ENCODE measurements around the gene PRUNE2. TPM values are rescaled to one million over a fixed set of nuclear protein-coding genes. Genes with fewer than 3 reads are reported as not detected.

PRUNE2 gene
- total and polyA plus RNA-seq, 4 donors: 1.3 to 4.5 (median 1.6) TPM

- TF ChIP-seq TAF1 (conservative IDR thresholded peaks at IDR 0.05): no peak
- TF ChIP-seq ZBTB33 (IDR thresholded peaks at IDR 0.05): no peak
- no peak for TF ChIP-seq RXRA (IDR thresholded peaks at IDR 0.05)
- TF ChIP-seq FOXA2 (IDR thresholded peaks at IDR 0.05): no peak
- no peak for TF ChIP-seq GABPA (IDR thresholded peaks at IDR 0.05 in 1 of 2, conservative IDR thresholded peaks at IDR 0.05 in 1 of 2)
- no peak for TF ChIP-seq HNF4G (IDR thresholded peaks at IDR 0.05)
- TF ChIP-seq SP1 (IDR thresholded peaks at IDR 0.05): no peak
These were observed 32.1 kb downstream of the PRUNE2 start (continued) for GRCh38 chr9:76873821-76874220.

- no peak for DNase-seq (ENCODE audit: low spot score)
- Histone ChIP-seq H3K9me3 (ENCODE audit: control insufficient read depth in 4 of 4, low read length in 3 of 4) (no peaks in the 10 kb centered on the region), H3K27ac (ENCODE audit: low read depth in 1 of 2, low read length in 2 of 2) (no peak overlapping the region), H3K27me3 (ENCODE audit: control insufficient read depth in 4 of 4, insufficient read depth in 4 of 4, low read length in 3 of 4) (peaks cover 0 to 4% (median 0%) of the 10 kb centered on the region in 4 donors), H3K36me3 (ENCODE audit: control insufficient read depth in 4 of 4, insufficient read depth in 3 of 4, low read depth in 1 of 4, low read length in 3 of 4) (no peaks in the 10 kb centered on the region), H3K4me3 (ENCODE audit: low read depth in 1 of 3, low read length in 3 of 3) (no peak overlapping the region), H3K9ac (ENCODE audit: low read depth in 1 of 2, low read length in 2 of 2) (no peak overlapping the region), H3K4me1 (ENCODE audit: control insufficient read depth in 4 of 4, insufficient read depth in 4 of 4, low read length in 3 of 4) (no peaks in the 10 kb centered on the region)
- 52% methylated on average over 13 of the region's 13 CpGs for WGBS
- no peak for TF ChIP-seq REST (IDR thresholded peaks at IDR 0.05)
- no peak for TF ChIP-seq ZBTB33 (IDR thresholded peaks at IDR 0.05)
- no peak for TF ChIP-seq FOXA1 (IDR thresholded peaks at IDR 0.05)
- TF ChIP-seq RXRA (IDR thresholded peaks at IDR 0.05): no peak
- no peak for TF ChIP-seq HNF4A (conservative IDR thresholded peaks at IDR 0.05)
- no peak for TF ChIP-seq ATF3 (IDR thresholded peaks at IDR 0.05)
- no peak for TF ChIP-seq FOXA2 (IDR thresholded peaks at IDR 0.05)
- no peak for TF ChIP-seq YY1 (IDR thresholded peaks at IDR 0.05)
- no peak for TF ChIP-seq EGR1 (IDR thresholded peaks at IDR 0.05; ENCODE audit: low read depth in 2 of 2)
- no peak for TF ChIP-seq MAX (IDR thresholded peaks at IDR 0.05)
- TF ChIP-seq TAF1 (conservative IDR thresholded peaks at IDR 0.05): no peak
- no peak for TF ChIP-seq GABPA (IDR thresholded peaks at IDR 0.05 in 1 of 2, conservative IDR thresholded peaks at IDR 0.05 in 1 of 2)
- no peak for TF ChIP-seq CTCF (IDR thresholded peaks at IDR 0.05; ENCODE audit: low read depth, low read length, missing input control)
- no peak for TF ChIP-seq NR2F2 (IDR thresholded peaks at IDR 0.05)
These were observed 32.7 kb downstream of the PRUNE2 start for GRCh38 chr9:76873056-76873792.
